Neural progenitor cell (in vitro differentiated cells): ENCODE data around the gene SUSD1.

ENCODE experiments used
- CTCF ChIP-seq: fragments of 200-600 bp; sonication (generic); IDR thresholded peaks from 2 replicates; pipeline ENCODE4 v1.5.1; 2017; ENCODE audit warnings: antibody characterized with exemption, mild to moderate bottlenecking
- EZH2 ChIP-seq: fragments of 200-600 bp; sonication (generic); IDR thresholded peaks from 2 replicates; pipeline ENCODE4 v1.6.1; 2017; ENCODE audit warnings: antibody characterized with exemption, mild to moderate bottlenecking, moderate library complexity

DNA sequence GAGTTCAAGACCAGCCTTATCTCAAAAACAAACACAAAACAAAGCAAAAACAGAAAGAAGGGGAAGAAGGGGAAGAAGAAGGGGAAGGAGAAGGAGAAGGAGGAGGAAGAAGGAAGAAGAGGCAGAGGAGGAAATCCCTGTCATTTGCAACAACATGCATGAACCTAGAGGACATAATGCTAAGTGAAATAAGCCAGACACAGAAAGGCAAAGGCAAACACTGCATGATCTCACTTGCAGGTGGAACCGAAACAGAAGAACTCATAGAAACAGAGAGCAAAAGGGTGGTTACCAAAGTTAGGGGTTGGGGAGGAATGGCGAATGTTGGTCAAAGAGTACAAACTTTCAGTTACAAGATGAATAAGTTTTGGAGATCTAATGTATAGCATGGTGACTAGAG is 143.1 kb downstream of the SUSD1 start:
- TF ChIP-seq CTCF = no peak
- TF ChIP-seq EZH2 = no peak
